Neuronal stem cell (in vitro differentiated cells): ENCODE data around the gene CEBPA.
A peak's percentile ranks its signal among the peaks of the same experiment; 100 is the strongest.

ENCODE experiments used
- DNase-seq: peaks from one replicate; pipeline ENCODE4 v3.0.0-alpha.2; 2013; ENCODE audit warnings: low spot score
- H2AFZ ChIP-seq: one replicate; pipeline ENCODE4 v1.6.1; 2013; ENCODE audit warnings: mild to moderate bottlenecking, low read length, inconsistent platforms
- H2AK5ac ChIP-seq: 2 replicates; pipeline ENCODE4 v1.6.1; 2013; ENCODE audit warnings: low read depth, mild to moderate bottlenecking, inconsistent platforms, low read length, moderate library complexity, mixed read lengths
- H2BK120ac ChIP-seq: 2 replicates; pipeline ENCODE4 v1.6.1; 2013; ENCODE audit warnings: low read depth, mild to moderate bottlenecking, inconsistent platforms, low read length, moderate library complexity, mixed read lengths
- H2BK12ac ChIP-seq: one replicate; pipeline ENCODE4 v1.6.1; 2013; ENCODE audit warnings: low read length, inconsistent platforms
- H2BK15ac ChIP-seq: 2 replicates; pipeline ENCODE4 v1.6.1; 2013; ENCODE audit warnings: mild to moderate bottlenecking, low read length, inconsistent platforms, mixed read lengths
- H2BK5ac ChIP-seq: one replicate; pipeline ENCODE4 v1.6.1; 2013; ENCODE audit warnings: inconsistent platforms, mild to moderate bottlenecking, low read length, moderate library complexity
- H3K14ac ChIP-seq: one replicate; pipeline ENCODE4 v1.6.1; 2013; ENCODE audit warnings: low read length, inconsistent platforms
- H3K18ac ChIP-seq: 2 replicates; pipeline ENCODE4 v1.6.1; 2013; ENCODE audit warnings: low read length, inconsistent platforms
- H3K23ac ChIP-seq: 2 replicates; pipeline ENCODE4 v1.6.1; 2013; ENCODE audit warnings: low read depth, mild to moderate bottlenecking, mixed read lengths, low read length, inconsistent platforms; ENCODE audit not compliant: poor library complexity
- H3K27ac ChIP-seq: replicated peaks from 3 replicates; pipeline ENCODE4 v1.5.1; 2013; ENCODE audit warnings: low read length, inconsistent platforms
- H3K27me3 ChIP-seq, 3 experiments: 2 replicates each; pipeline ENCODE4 v1.6.1; 2013; ENCODE audit warnings: low read length in 3 of 3, mild to moderate bottlenecking in 2 of 3, inconsistent platforms in 1 of 3, low read depth in 1 of 3, mixed read lengths in 1 of 3, moderate library complexity in 1 of 3; ENCODE audit not compliant: control insufficient read depth in 3 of 3, insufficient read depth in 3 of 3
- H3K36me3 ChIP-seq, 2 donors: replicated peaks in 1 of 2; 2 replicates each; pipeline ENCODE4 v1.6.1; 2013; ENCODE audit warnings: low read length in 2 of 2; ENCODE audit not compliant: control insufficient read depth in 2 of 2, insufficient read depth in 2 of 2
- H3K4ac ChIP-seq: 2 replicates; pipeline ENCODE4 v1.6.1; 2013; ENCODE audit warnings: inconsistent platforms, mild to moderate bottlenecking, low read length, moderate library complexity
- H3K4me1 ChIP-seq, 2 donors: 1 replicate in 1 of 2; 2 replicates in 1 of 2; pipeline ENCODE4 v1.6.1; 2013; ENCODE audit warnings: low read length in 2 of 2, low read depth in 1 of 2; ENCODE audit not compliant: control insufficient read depth in 2 of 2, insufficient read depth in 1 of 2
- H3K4me2 ChIP-seq: one replicate; pipeline ENCODE4 v1.6.1; 2013; ENCODE audit warnings: mild to moderate bottlenecking, low read length, inconsistent platforms; ENCODE audit not compliant: insufficient read depth, poor library complexity, severe bottlenecking
- H3K4me3 ChIP-seq, 2 donors: 2 replicates each; pipeline ENCODE4 v1.5.1; 2013; ENCODE audit warnings: low read length in 2 of 2, mild to moderate bottlenecking in 2 of 2, inconsistent platforms in 1 of 2, moderate library complexity in 1 of 2
- H3K79me1 ChIP-seq: one replicate; pipeline ENCODE4 v1.6.1; 2013; ENCODE audit warnings: low read depth, mild to moderate bottlenecking, inconsistent platforms, low read length, moderate library complexity
- H3K9ac ChIP-seq: one replicate; pipeline ENCODE4 v1.6.1; 2013; ENCODE audit warnings: mild to moderate bottlenecking, low read depth, low read length, inconsistent platforms; ENCODE audit not compliant: poor library complexity
- H3K9me3 ChIP-seq, 2 donors: replicated peaks in 1 of 2; 2 replicates each; pipeline versions ENCODE3 to v1.6.1; 2013; ENCODE audit warnings: low read length in 2 of 2, mild to moderate bottlenecking in 2 of 2, inconsistent platforms in 1 of 2, low read depth in 1 of 2, mixed read lengths in 1 of 2, moderate library complexity in 1 of 2; ENCODE audit not compliant: control insufficient read depth in 2 of 2, insufficient read depth in 1 of 2
- H4K8ac ChIP-seq: one replicate; pipeline ENCODE4 v1.6.1; 2013; ENCODE audit warnings: low read depth, mild to moderate bottlenecking, inconsistent platforms, low read length, moderate library complexity
- H4K91ac ChIP-seq: one replicate; pipeline ENCODE4 v1.6.1; 2013; ENCODE audit warnings: low read length, low read depth, mild to moderate bottlenecking, inconsistent platforms; ENCODE audit not compliant: poor library complexity
- WGBS, 2 donors: extraction: QIAGEN DNeasy Blood & Tissue Kit; methylation state at CpG; one replicate each; pipeline ENCODE4 v1.1.7; 2013; ENCODE audit warnings: missing lambda C conversion rate in 2 of 2, mixed read lengths in 1 of 2; ENCODE audit not compliant: insufficient read length in 2 of 2, insufficient replicate concordance in 1 of 2; ENCODE audit errors: extremely low coverage in 2 of 2; 5-methylcytosine and 5-hydroxymethylcytosine counted together

Gene CEBPA

DNA sequence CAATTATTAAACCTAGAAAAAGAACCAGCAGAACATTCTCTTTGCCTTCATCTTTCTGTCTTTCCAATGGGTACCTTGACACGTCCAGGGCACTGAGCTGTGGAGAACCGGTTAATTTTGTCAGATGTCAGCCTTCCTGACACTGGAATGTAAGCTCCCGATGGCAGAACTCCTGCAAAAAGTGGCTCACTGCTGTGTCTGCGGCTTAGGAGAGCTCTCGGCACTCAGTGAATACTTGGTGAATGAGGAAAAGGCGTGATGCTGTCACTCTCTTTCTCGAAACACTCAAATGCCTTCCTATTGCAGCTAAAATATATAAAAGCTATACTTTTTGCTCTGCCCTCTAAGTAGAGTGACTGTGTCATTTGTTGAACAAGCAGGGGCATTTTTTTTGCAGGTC lies 17.6 kb downstream of the CEBPA start:
- no CpG with 5 or more reads among the region's 7 CpGs for WGBS, 2 donors

DNA sequence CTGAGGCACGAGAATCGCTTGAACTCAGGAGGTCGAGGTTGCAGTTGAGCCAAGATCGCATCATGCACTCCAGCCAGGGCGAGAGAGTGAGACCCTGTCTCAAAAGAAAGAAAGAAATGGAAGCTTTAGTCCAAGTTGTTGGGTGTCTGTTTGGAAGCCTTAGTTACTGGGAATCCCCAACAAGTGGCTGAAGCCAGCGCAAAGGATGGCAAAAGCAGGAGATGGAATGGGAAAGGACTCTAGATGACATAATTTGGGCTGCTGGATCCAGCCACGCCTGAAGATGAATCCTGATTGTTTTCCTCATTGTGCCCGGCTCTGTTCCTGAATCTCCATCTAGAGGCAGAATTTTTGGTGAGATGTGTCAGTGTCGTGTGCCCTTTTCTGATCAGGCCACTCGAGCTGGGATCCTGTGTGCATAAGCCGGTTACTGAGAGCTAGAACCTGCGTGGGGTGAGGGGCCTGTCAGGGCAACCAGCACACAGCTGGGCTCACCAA lies 18.1 kb downstream of the CEBPA start:
- no peak overlapping the region for H3K9ac ChIP-seq

More for the DNA sequence above, 17.6 kb downstream of the CEBPA start:
- Histone ChIP-seq H2BK120ac (no peak overlapping the region), H3K14ac (no peak overlapping the region), H2AFZ (no peak overlapping the region), H2BK15ac (no peak overlapping the region), H2BK12ac (no peak overlapping the region), H3K4ac (no peak overlapping the region), H3K27ac (peak overlapping the region; percentile 24), H3K4me1 (peaks cover 6 to 15% of the 10 kb centered on the region in 2 donors), H3K9ac (no peak overlapping the region), H3K4me3 (no peak overlapping the region), H3K27me3 (peaks cover 0 to 29% (median 0%) of the 10 kb centered on the region in 3 experiments), H3K23ac (no peak overlapping the region), H3K79me1 (no peaks in the 10 kb centered on the region), H3K4me2 (no peak overlapping the region), H4K8ac (no peak overlapping the region), H2BK5ac (peak overlapping the region; percentile 44), H2AK5ac (no peak overlapping the region), H3K36me3 (no peaks in the 10 kb centered on the region), H3K9me3 (peaks cover 0 to 5% of the 10 kb centered on the region in 2 donors), H3K18ac (no peak overlapping the region), H4K91ac (no peak overlapping the region)
- DNase-seq, result no peak

DNA sequence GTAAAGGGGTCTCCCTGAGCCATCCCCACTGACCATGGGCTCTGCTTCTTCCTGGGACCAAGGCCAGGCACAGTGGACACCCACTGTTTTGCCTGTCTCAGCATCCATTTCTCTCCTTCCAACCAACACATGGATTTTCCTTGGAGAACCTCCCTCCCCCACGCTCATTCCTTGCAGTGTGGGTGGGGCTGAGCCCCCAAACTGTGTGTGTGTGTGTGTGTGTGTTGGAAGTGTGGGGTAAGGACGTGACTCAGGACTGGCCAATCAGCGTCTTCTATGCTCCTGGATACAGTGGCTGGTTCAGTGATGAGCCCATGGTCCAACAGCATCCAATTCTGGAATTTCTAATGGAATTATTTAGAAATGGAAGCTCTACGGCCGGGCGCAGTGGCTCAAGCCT lies 18.7 kb downstream of the CEBPA start:
- Histone ChIP-seq H3K27ac (no peak overlapping the region), H3K4me3 (no peak overlapping the region), H2AFZ (no peak overlapping the region), H3K23ac (no peak overlapping the region), H4K91ac (no peak overlapping the region), H3K36me3 (no peaks in the 10 kb centered on the region), H2AK5ac (peak overlapping the region; percentile 66), H4K8ac (no peak overlapping the region), H2BK120ac (no peak overlapping the region), H3K9me3 (no peaks in the 10 kb centered on the region), H3K79me1 (no peaks in the 10 kb centered on the region), H3K4me1 (peaks cover 6 to 15% of the 10 kb centered on the region in 2 donors), H3K9ac (no peak overlapping the region), H2BK15ac (peak overlapping the region; percentile 69), H3K18ac (peak overlapping the region; percentile 6), H3K27me3 (peaks cover 0 to 27% (median 0%) of the 10 kb centered on the region in 3 experiments), H3K4me2 (no peak overlapping the region), H3K14ac (no peak overlapping the region), H3K4ac (peak overlapping the region; percentile 57), H2BK12ac (peak overlapping the region; percentile 93), H2BK5ac (peak overlapping the region; percentile 80)
- DNase-seq, result no peak
- no CpG with 5 or more reads among the region's 6 CpGs for WGBS, 2 donors

More for the DNA sequence above, 18.1 kb downstream of the CEBPA start:
- DNase-seq, result no peak
- no peak overlapping the region for H2AK5ac ChIP-seq
- H2BK120ac ChIP-seq, result no peak overlapping the region
- H2BK5ac ChIP-seq, result peak overlapping the region; percentile 44
- no peak overlapping the region for H3K4me2 ChIP-seq
- H3K27me3 ChIP-seq, result peaks cover 0 to 27% (median 0%) of the 10 kb centered on the region in 3 experiments
- peaks cover 0 to 1% of the 10 kb centered on the region in 2 donors for H3K9me3 ChIP-seq
- H4K8ac ChIP-seq, result no peak overlapping the region
- H2BK15ac ChIP-seq, result no peak overlapping the region
- no peak overlapping the region for H2AFZ ChIP-seq
- peaks cover 6 to 15% of the 10 kb centered on the region in 2 donors for H3K4me1 ChIP-seq
- no peak overlapping the region for H2BK12ac ChIP-seq
- H4K91ac ChIP-seq, result no peak overlapping the region
- no peak overlapping the region for H3K14ac ChIP-seq
- no peak overlapping the region for H3K4me3 ChIP-seq
- H3K79me1 ChIP-seq, result no peaks in the 10 kb centered on the region
- peak overlapping the region; percentile 5 for H3K18ac ChIP-seq
- no peaks in the 10 kb centered on the region for H3K36me3 ChIP-seq
- WGBS, 2 donors, result no CpG with 5 or more reads among the region's 12 CpGs
- H3K4ac ChIP-seq, result no peak overlapping the region
- H3K27ac ChIP-seq, result no peak overlapping the region
- no peak overlapping the region for H3K23ac ChIP-seq

DNA sequence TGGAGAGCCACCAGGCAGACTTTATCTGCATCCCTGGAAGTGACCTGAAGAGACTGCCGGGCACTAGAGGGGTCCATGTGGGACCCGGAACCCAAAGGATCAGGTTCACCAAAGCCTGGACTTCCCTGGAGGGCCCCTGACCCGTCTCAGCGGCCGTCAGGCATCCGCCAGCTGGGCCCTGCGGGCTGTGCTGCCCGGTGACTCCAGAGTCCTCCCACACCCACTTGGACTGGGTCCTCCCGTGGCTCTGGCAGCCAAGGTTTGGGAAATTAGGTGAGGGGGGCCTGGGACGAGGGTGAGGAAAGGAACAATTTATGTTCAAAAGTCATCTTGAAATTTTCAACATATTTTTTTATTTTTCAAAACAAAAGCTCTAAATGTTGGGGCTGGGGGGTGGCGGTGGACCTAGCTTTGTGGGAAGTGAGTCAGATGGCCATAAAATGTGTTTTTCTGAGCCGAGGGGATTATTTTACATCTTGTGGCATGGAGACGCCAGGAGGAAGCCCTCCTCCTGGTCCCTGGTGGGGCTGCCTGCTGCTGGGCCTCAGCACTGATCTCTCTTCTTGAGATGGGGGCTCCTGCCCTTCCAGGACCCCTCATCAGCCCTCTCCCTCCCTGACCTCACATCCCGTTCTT lies 20.2 kb downstream of the CEBPA start:
- no peak overlapping the region for H3K9ac ChIP-seq
- H3K4me1 ChIP-seq, result peaks cover 6 to 17% of the 10 kb centered on the region in 2 donors
- no CpG with 5 or more reads among the region's 14 CpGs for WGBS, 2 donors
- H3K27me3 ChIP-seq, result peaks cover 0 to 27% (median 0%) of the 10 kb centered on the region in 3 experiments
- no peak overlapping the region for H3K4me2 ChIP-seq
- H3K4me3 ChIP-seq, result no peak overlapping the region
- H2AFZ ChIP-seq, result no peak overlapping the region
- H2AK5ac ChIP-seq, result peak overlapping the region; percentile 93
- H3K4ac ChIP-seq, result peak overlapping the region; percentile 71
- H4K91ac ChIP-seq, result no peak overlapping the region
- no peaks in the 10 kb centered on the region for H3K79me1 ChIP-seq
- peak overlapping the region; percentile 88 for H2BK15ac ChIP-seq
- H3K14ac ChIP-seq, result no peak overlapping the region
- H3K23ac ChIP-seq, result no peak overlapping the region
- peaks cover 0 to 1% of the 10 kb centered on the region in 2 donors for H3K9me3 ChIP-seq
- no peaks in the 10 kb centered on the region for H3K36me3 ChIP-seq
- no peak for DNase-seq
- peak overlapping the region; percentile 83 for H3K18ac ChIP-seq
- peak overlapping the region; percentile 1 for H2BK5ac ChIP-seq
- no peak overlapping the region for H2BK12ac ChIP-seq
- H4K8ac ChIP-seq, result no peak overlapping the region
- H3K27ac ChIP-seq, result no peak overlapping the region
- H2BK120ac ChIP-seq, result no peak overlapping the region
